ENCODE results near the gene TPD52L2. TPM values are rescaled to one million over a fixed set of nuclear protein-coding genes. Genes with fewer than 3 reads are reported as not detected.
"Not testable (repeated sequence)": the region's sequence is repeated elsewhere in the genome, so short reads cannot be mapped to it uniquely, and the experiment has no call there.

The TPD52L2 gene
- total RNA-seq, 1 donor from 2014 or later: 62.0 TPM

DNA sequence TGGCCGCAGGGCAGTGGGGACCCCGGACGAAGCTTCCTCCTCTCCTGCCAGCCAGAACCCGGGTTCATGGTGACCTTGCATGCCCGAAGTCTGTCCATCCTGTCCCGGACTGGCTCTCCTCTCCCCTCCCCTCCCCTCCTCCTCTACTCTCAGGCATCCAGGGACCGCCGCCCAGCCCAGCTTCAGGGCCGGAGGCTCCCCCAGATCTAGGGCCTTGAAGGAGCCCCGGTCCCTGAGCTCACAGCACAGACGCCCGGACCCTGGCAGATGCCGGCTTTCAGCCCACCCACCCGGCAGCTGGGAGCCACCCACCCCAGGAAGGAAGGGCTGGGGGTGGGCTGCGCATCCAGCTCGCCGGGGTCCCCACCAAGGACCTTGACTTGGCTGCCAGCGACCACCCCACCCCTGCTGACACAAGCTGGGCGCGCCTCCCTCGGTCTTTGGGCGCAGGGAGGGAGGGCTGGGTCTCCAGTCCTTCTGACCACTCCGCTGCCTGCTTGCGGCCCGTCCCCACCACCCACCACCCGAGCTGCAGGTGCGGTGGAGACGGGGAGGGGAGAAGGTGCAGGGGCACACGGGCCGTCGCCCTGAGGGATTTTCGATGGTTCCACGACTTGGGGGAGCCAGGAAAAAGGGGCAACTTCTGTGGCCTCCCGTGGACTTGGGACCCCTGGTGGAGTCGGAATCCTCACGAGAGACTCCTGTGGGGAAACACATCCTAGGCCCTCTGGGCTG, 9.5 kb upstream of the TPD52L2 start:
- DNase-seq: no peak

GRCh38 chr20:63856098-63856511, 9.0 kb upstream of the TPD52L2 start:
- no peak for DNase-seq

- DNase-seq: peak; percentile 81
Observed at GRCh38 chr20:63857764-63858392, 7.2 kb upstream of the TPD52L2 start.

DNA sequence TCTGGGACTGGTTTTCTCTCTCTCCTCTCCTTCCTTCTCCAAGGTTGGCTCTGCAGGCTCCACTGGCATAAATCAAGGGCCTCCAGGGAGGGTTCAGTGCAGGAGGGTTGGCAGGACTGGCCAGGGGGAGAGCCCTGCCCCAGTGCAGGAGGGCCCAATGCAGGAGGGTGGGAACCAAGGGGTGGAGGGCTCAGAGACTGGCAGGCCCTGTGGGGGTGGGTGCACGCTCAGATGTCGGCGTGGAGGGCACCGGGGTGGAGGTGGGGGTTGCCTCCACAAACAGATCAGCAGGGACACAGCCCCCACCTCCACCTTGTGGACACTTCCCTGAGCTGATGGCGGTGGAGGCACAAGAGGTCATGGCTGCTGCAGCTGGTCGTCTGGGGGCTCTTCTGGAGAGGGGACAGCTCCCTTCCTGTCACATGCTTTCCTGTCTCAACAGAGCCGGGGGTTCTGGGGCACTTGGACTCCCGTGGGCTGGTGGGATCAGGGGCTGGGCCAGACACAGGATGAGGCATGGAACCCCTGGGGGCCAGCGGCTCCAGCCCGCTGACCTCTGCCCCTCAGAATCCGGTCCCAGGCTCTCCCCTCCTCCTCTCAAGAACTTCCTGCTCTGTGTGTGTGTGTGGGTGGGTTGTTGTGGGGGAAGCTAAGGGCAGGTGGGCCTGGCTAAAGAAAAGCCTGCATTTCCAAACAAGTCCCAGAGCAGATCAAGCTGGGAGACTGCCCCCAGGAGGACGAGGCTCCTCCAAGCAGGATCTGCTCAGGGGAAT, 6.5 kb upstream of the TPD52L2 start:
- peak; percentile 59 for DNase-seq

GRCh38 chr20:63859166-63859699, 5.8 kb upstream of the TPD52L2 start:
- no peak for DNase-seq

GRCh38 chr20:63860325-63861051, 4.6 kb upstream of the TPD52L2 start:
- no peak for DNase-seq

GRCh38 chr20:63861365-63861934, 3.6 kb upstream of the TPD52L2 start, which contains the start of gene ABHD16B:
Gene ABHD16B (plus strand): TSS chr20:63861498. CDS start chr20:63861541, 43 bp downstream.
- no peak for DNase-seq

- DNase-seq: no peak
Observed at GRCh38 chr20:63861981-63862901, 2.8 kb upstream of the TPD52L2 start.

GRCh38 chr20:63863021-63863797, 1.9 kb upstream of the TPD52L2 start:
- DNase-seq: no peak

- DNase-seq: peak; percentile 88
Observed at GRCh38 chr20:63863798-63864544, 1.1 kb upstream of the TPD52L2 start.

GRCh38 chr20:63864545-63864977, 509 bp upstream of the TPD52L2 start:
- DNase-seq: no peak

GRCh38 chr20:63867042-63867441, 2.0 kb downstream of the TPD52L2 start:
- DNase-seq: not testable (repeated sequence)

GRCh38 chr20:63868264-63868663, 3.2 kb downstream of the TPD52L2 start:
- no peak for DNase-seq

DNA sequence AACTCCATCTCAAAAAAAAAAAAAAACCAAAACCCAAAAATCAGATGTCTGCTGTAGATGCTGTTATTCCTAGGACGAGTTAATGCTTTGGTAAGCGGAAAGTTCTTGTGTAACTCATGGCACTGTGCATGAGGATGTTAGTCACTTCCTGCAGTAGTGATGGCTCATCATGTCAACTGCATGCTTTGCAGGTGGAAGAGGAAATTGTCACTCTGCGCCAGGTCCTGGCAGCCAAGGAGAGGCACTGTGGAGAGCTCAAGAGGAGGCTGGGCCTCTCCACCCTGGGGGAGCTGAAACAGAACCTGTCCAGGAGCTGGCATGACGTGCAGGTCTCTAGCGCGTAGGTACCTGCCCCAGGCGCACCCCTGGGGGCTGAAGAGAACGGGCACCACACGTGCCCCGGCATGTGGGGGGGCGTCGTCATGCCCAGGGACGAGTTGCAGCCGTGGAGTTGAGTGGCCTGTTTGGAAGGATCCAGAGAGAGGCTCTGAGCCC, 8.5 kb downstream of the TPD52L2 start:
- peak; percentile 17 for DNase-seq

DNA sequence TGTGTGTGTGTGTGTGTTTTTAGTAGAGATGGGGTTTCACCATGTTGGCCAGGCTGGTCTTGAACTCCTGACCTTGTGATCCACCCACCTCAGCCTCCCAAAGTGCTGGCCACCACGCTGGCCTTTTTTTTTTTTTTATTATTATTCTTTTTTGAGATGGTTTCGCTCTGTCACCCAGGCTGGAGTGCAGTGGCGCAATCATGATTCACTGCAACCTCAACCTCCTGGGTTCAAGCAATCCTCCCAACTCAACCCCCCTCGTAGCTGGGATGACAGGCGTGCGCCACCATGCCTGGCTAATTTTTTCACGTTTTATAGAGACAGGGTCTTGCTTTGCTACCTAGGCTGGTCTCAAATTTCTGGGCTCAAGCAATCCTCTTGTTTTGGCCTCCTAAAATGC, 9.2 kb downstream of the TPD52L2 start:
- not testable (repeated sequence) for DNase-seq

DNA sequence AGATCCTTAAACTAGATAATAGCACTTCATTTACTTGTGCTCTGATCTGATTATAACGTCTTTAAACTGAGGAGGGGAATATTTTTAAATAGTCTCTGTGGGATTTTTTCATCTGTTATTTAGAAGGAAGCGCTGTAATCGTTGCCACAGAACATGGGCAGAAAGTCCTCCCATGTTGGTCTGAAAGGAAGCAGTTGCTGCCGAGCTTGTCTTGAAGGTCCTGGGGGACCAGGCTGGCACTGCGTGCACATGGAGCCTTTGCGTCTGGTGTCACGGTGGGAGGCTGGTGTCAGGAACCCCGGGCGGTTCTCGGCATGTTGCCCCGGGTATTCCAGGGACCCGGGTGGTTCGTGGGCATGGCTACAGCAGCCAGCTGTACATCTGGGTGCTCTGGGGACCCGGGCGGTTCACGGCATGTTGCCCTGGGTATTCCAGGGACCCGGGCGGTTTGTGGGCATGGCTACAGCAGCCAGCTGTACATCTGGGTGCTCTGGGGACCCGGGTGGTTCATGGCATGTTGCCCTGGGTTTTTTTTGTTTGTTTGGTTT, 11.5 kb downstream of the TPD52L2 start:
- DNase-seq: no peak

DNA sequence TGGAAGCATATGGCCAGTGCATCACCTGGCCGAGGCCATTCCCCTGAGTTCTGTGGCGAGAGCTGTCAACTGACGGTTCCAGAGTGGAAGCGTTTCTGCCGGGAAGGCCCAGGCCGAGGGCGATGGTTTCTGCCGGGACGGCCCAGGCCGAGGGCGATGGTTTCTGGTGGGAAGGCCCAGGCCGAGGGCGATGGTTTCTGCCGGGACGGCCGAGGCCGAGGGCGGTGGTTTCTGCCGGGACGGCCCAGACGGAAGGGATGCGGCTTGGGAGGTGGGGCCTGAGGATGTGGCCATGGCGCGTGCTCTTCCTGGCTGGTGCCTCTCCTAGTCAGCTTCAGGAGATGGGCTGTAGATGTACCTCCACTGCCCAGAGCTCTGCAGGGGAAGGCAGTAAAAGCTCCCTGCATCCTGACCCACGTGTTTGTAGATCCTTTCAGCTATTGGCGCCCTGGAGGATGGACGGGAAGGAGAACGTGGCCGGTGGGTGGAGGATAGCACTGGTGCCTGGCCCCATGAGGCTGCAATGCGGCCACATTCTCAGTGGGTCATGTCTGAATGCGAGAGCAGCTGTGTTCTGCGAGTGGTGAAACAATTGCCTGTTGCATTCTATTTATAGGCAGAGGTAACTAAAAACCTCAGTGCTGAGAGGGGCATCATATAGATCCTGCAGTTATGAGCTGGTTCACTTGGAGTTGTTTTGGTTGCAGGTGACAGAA, 12.8 kb downstream of the TPD52L2 start:
- peak; percentile 60 for DNase-seq
